ENCODE measurements around the gene HSPA1A. TPM values are rescaled to one million over a fixed set of nuclear protein-coding genes. Genes with fewer than 3 reads are reported as not detected.
A peak's percentile ranks its signal among the peaks of the same experiment; 100 is the strongest.
"Not testable (repeated sequence)": the region's sequence is repeated elsewhere in the genome, so short reads cannot be mapped to it uniquely, and the experiment has no call there.

Gene HSPA1A
- total RNA-seq, 6 donors from 2014 or later: 80.7 to 236 (median 144) TPM

DNA sequence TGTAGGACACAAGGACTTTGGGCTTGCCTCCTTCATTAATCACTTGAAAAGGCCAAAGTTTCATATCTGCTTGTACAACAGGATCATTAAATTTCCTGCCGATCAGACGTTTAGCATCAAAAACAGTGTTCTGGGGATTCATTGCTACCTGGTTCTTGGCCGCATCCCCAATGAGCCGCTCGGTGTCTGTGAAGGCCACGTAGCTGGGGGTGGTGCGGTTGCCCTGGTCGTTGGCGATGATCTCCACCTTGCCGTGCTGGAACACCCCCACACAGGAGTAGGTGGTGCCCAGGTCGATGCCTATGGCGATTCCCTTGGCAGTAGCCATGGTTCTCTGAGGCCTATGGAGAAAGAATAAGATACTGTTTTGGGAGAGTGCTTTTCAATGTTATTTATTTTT, 3.7 kb upstream of the HSPA1A start:
- TF ChIP-seq POLR2AphosphoS5 (IDR thresholded peaks at IDR 0.05) (no peak), POLR2A (IDR thresholded peaks at IDR 0.05) (no peak), EP300 (IDR thresholded peaks at IDR 0.05) (no peak)
- TF ChIP-seq, protein P1, sequence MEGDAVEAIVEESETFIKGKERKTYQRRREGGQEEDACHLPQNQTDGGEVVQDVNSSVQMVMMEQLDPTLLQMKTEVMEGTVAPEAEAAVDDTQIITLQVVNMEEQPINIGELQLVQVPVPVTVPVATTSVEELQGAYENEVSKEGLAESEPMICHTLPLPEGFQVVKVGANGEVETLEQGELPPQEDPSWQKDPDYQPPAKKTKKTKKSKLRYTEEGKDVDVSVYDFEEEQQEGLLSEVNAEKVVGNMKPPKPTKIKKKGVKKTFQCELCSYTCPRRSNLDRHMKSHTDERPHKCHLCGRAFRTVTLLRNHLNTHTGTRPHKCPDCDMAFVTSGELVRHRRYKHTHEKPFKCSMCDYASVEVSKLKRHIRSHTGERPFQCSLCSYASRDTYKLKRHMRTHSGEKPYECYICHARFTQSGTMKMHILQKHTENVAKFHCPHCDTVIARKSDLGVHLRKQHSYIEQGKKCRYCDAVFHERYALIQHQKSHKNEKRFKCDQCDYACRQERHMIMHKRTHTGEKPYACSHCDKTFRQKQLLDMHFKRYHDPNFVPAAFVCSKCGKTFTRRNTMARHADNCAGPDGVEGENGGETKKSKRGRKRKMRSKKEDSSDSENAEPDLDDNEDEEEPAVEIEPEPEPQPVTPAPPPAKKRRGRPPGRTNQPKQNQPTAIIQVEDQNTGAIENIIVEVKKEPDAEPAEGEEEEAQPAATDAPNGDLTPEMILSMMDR (IDR thresholded peaks at IDR 0.05): no peak
- Histone ChIP-seq H3K4me1 (peaks cover 16 to 27% (median 17%) of the 10 kb centered on the region in 4 donors), H3K27me3 (no peaks in the 10 kb centered on the region), H3K4me3 (no peak overlapping the region), H3K36me3 (no peaks in the 10 kb centered on the region), H3K9me3 (no peaks in the 10 kb centered on the region), H3K27ac (no peak overlapping the region)
- 96 to 100% methylated on average over 5 to 12 of the region's 12 CpGs for WGBS, 2 donors
- DNase-seq (no peak), ATAC-seq (ENCODE audit: low FRiP score in 2 of 2) (no peak)

GRCh38 chr6:31813465-31813849, 1.9 kb upstream of the HSPA1A start:
- peaks cover 20 to 27% (median 23%) of the 10 kb centered on the region in 4 donors for H3K4me1 ChIP-seq
- WGBS, 2 donors: 94 to 95% methylated on average over 7 of the region's 7 CpGs
- peak overlapping the region in 1 of 4 donors; percentile 73 for H3K4me3 ChIP-seq
- no peak for DNase-seq
- H3K36me3 ChIP-seq: no peaks in the 10 kb centered on the region
- peak overlapping the region; percentile 93 to 100 (median 97) for H3K27ac ChIP-seq
- TF ChIP-seq POLR2A (IDR thresholded peaks at IDR 0.05): no peak
- TF ChIP-seq POLR2AphosphoS5 (IDR thresholded peaks at IDR 0.05): no peak
- TF ChIP-seq EP300 (IDR thresholded peaks at IDR 0.05): no peak
- TF ChIP-seq, protein P1 (IDR thresholded peaks at IDR 0.05): no peak
- no peaks in the 10 kb centered on the region for H3K27me3 ChIP-seq
- no peak for ATAC-seq (ENCODE audit: low FRiP score in 2 of 2)
- H3K9me3 ChIP-seq: no peaks in the 10 kb centered on the region

GRCh38 chr6:31814677-31815024, 692 bp upstream of the HSPA1A start:
- H3K4me1 ChIP-seq: peaks cover 31 to 39% (median 35%) of the 10 kb centered on the region in 4 donors
- H3K27ac ChIP-seq: peak overlapping the region; percentile 93 to 100 (median 97)
- ATAC-seq (ENCODE audit: low FRiP score in 2 of 2) (peak; percentile 93 to 94), DNase-seq (peak in 1 of 2 donors; percentile 98)
- no peaks in the 10 kb centered on the region for H3K27me3 ChIP-seq
- H3K4me3 ChIP-seq: peak overlapping the region; percentile 39 to 73 (median 48)
- no peaks in the 10 kb centered on the region for H3K36me3 ChIP-seq
- TF ChIP-seq EP300 (IDR thresholded peaks at IDR 0.05): peak in 1 of 4 donors; percentile 71
- TF ChIP-seq POLR2A (IDR thresholded peaks at IDR 0.05): peak in 2 of 4 donors; percentile 32 to 50
- TF ChIP-seq, protein P1 (IDR thresholded peaks at IDR 0.05): no peak
- TF ChIP-seq POLR2AphosphoS5 (IDR thresholded peaks at IDR 0.05): peak; percentile 76 to 77
- WGBS, 2 donors: 0% methylated on average over 12 to 13 of the region's 13 CpGs
- H3K9me3 ChIP-seq: no peaks in the 10 kb centered on the region

- WGBS, 2 donors: 24 to 30% methylated on average over 6 of the region's 37 CpGs
- H3K27me3 ChIP-seq; ATAC-seq (ENCODE audit: low FRiP score in 2 of 2); H3K9me3 ChIP-seq; H3K36me3 ChIP-seq: not testable (repeated sequence)
- Histone ChIP-seq H3K4me3 (peak overlapping the region; percentile 28 to 62 (median 40)), H3K27ac (peak overlapping the region; percentile 59 to 98 (median 79)), H3K4me1 (peaks cover 46 to 58% (median 52%) of the 10 kb centered on the region in 4 donors)
- DNase-seq: peak in 1 of 2 donors; percentile 82
Observed at GRCh38 chr6:31817133-31817928, 2.0 kb downstream of the HSPA1A start.

GRCh38 chr6:31817929-31818511, 2.7 kb downstream of the HSPA1A start:
- H3K27me3 ChIP-seq; ATAC-seq (ENCODE audit: low FRiP score in 2 of 2); H3K9me3 ChIP-seq; H3K36me3 ChIP-seq; DNase-seq: not testable (repeated sequence)
- H3K4me3 ChIP-seq: peak overlapping the region; percentile 4 to 62 (median 40)
- WGBS, 2 donors: 33 to 71% methylated on average over 8 of the region's 8 CpGs
- H3K27ac ChIP-seq: peak overlapping the region; percentile 59 to 98 (median 79)
- H3K4me1 ChIP-seq: peaks cover 48 to 61% (median 55%) of the 10 kb centered on the region in 4 donors
